Measurements from ENCODE around the gene PLEKHG7. TPM values are rescaled to one million over a fixed set of nuclear protein-coding genes. Genes with fewer than 3 reads are reported as not detected.
"Not testable (repeated sequence)": the region's sequence is repeated elsewhere in the genome, so short reads cannot be mapped to it uniquely, and the experiment has no call there.

PLEKHG7 gene
- total and polyA plus RNA-seq, 8 donors = 0.29 to 2.7 (median 0.59) TPM; not detected in 2

DNA sequence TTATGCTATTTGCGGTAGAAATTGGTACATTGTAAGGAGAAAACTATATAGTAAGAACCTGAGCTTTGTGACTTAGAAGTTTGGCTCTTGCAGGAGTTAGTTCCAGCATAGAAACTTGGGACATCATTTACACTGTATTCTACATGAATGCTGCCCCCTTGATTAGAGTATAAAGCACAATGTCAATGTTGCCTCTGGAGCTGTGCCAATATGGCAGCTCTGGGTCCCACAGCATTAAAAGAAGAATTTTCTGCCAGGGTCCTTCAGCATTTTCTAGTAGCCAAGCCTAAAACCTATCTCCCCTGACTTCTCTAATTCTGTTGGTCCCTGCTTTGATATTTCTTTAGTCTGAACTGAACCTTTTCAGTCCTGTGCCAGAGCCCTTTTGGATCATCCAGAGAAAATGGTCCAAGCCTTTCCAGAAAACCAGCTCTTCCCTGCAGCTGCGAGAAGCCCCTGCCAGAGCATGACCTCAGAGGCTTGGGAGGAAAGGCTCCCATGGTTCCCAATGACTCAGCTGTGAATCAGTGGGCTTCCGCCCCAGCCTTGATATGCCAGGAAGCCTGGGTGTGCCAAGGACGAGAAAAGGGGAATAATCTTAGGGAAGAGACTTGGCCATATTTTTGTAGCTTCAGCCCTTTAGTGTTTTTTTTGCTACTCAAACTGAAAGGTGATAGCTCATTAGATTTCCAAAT is 43.2 kb downstream of the PLEKHG7 start:
- WGBS, 5 donors = 64 to 80% (median 80%) methylated on average over 4 of the region's 4 CpGs
- Histone ChIP-seq H3K27me3 (no peaks in the 10 kb centered on the region), H3K4me3 (no peak overlapping the region), H3K4me1 (no peaks in the 10 kb centered on the region), H3K36me3 (no peaks in the 10 kb centered on the region), H3K27ac (peak overlapping the region in 3 of 5 donors; percentile 13 to 62 (median 49)), H3K9me3 (no peaks in the 10 kb centered on the region)
- intact Hi-C loops (cut with DNase I; ENCODE audit: low total_unique reads) = no loop called here
- DNase-seq = peak; percentile 28 to 49
- peak in 1 of 3 donors; percentile 53 for TF ChIP-seq POLR2AphosphoS5 (IDR thresholded peaks at IDR 0.05)
- TF ChIP-seq, protein P1, sequence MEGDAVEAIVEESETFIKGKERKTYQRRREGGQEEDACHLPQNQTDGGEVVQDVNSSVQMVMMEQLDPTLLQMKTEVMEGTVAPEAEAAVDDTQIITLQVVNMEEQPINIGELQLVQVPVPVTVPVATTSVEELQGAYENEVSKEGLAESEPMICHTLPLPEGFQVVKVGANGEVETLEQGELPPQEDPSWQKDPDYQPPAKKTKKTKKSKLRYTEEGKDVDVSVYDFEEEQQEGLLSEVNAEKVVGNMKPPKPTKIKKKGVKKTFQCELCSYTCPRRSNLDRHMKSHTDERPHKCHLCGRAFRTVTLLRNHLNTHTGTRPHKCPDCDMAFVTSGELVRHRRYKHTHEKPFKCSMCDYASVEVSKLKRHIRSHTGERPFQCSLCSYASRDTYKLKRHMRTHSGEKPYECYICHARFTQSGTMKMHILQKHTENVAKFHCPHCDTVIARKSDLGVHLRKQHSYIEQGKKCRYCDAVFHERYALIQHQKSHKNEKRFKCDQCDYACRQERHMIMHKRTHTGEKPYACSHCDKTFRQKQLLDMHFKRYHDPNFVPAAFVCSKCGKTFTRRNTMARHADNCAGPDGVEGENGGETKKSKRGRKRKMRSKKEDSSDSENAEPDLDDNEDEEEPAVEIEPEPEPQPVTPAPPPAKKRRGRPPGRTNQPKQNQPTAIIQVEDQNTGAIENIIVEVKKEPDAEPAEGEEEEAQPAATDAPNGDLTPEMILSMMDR (IDR thresholded peaks at IDR 0.05) = no peak

DNA sequence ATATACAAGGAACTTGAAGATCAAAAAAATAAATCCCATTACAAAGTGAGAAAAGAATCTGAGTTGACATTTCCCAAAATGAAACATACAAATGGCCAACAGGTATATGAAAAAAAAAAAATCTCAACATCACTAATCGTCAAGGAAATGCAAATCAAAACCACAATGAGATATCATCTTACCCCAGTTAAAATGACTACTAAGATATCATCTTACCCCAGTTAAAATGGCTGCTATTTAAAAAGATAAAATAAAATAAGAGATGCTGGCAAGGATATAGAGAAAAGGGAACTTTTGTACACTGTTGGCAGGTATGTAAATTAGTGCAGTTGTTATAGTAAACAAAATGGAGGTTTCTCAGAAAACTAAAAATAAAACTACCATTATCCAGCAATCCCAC is 44.4 kb downstream of the PLEKHG7 start:
- Histone ChIP-seq H3K36me3 (no peaks in the 10 kb centered on the region), H3K4me1 (no peaks in the 10 kb centered on the region), H3K27ac (no peak overlapping the region), H3K27me3 (no peaks in the 10 kb centered on the region), H3K9me3 (no peaks in the 10 kb centered on the region), H3K4me3 (no peak overlapping the region)
- intact Hi-C loops (cut with DNase I; ENCODE audit: low total_unique reads) = no loop called here
- WGBS, 5 donors = 47 to 76% (median 64%) methylated on average over 1 of the region's 1 CpG
- DNase-seq = no peak
- TF ChIP-seq EP300 (IDR thresholded peaks at IDR 0.05) (no peak), POLR2A (IDR thresholded peaks at IDR 0.05) (no peak), POLR2AphosphoS5 (IDR thresholded peaks at IDR 0.05) (no peak)
- TF ChIP-seq, protein P1 (IDR thresholded peaks at IDR 0.05) = no peak

DNA sequence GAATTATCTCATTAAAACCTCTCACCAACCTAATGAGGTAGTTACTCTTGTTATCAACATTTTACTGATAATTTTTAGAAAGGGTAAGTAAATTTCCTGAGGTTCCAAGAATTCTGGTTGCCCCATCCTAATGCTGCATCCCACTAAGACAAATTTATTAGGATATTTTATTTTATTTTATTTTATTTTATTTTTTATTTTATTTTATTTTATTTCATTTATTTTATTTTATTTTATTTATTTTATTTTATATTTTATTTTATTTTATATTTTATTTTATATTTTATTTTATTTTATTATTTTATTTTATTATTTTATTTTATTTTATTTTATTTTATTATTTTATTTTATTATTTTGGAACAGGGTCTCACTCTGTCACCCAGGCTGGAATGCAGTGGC is 46.9 kb downstream of the PLEKHG7 start:
- H3K36me3 ChIP-seq; H3K9me3 ChIP-seq; H3K4me1 ChIP-seq; H3K27ac ChIP-seq; DNase-seq; H3K27me3 ChIP-seq; H3K4me3 ChIP-seq; intact Hi-C loops (cut with DNase I; ENCODE audit: low total_unique reads): not testable (repeated sequence)

DNA sequence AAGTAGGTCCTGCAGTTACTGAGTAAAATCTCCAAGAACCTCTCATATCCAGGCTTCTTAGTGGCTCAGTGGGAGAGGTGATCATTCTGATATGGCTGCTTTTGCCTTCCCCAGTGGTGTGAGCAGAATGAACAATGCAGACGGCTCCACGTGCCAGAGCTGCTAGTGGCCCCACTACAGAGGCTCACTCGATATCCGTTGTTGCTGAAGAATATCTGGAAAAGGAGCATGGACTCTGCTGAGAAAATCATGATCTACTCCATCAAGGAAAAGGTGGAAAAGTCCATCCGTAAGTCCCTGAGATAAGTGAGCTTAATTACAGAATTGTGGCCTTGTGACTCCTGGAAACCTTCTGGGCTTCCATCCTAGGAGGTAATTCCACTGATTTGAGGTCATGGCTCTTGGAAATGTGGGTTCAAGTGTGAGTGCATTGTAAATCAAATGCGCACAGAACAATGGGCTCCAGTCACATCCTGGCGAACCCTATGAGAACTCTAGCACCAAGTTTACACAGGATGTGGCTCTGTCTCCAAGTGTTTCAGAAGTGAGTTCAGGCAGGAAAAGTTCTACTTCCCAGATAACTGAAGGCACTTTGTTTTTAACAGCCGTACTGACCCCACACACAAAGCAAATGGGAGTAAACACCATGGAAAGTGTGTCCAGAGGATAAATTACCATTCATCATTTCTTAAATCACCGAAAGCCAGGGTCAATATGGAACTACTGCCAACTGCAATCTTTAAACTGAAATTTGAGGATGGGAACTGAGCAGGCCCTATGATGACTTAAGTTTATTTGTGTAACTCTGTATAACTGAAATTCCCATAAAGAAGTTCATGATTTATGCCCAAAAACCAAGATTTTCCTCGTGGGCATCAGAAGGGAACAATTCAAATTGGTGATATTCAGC is 51.4 kb downstream of the PLEKHG7 start:
- no peaks in the 10 kb centered on the region for H3K36me3 ChIP-seq
- intact Hi-C loops (cut with DNase I; ENCODE audit: low total_unique reads) = no loop called here

More for the DNA sequence above, 51.4 kb downstream of the PLEKHG7 start:
- H3K4me3 ChIP-seq = no peak overlapping the region
- 68 to 80% (median 80%) methylated on average over 10 of the region's 10 CpGs for WGBS, 5 donors
- TF ChIP-seq POLR2AphosphoS5 (IDR thresholded peaks at IDR 0.05) (no peak), POLR2A (IDR thresholded peaks at IDR 0.05) (no peak), EP300 (IDR thresholded peaks at IDR 0.05) (no peak)
- TF ChIP-seq, protein P1 (IDR thresholded peaks at IDR 0.05) = no peak
- H3K9me3 ChIP-seq = no peaks in the 10 kb centered on the region
- H3K27ac ChIP-seq = peak overlapping the region in 1 of 5 donors; percentile 42
- H3K27me3 ChIP-seq = no peaks in the 10 kb centered on the region
- peak in 1 of 2 donors; percentile 34 for DNase-seq
- no peaks in the 10 kb centered on the region for H3K4me1 ChIP-seq
